DND-41 (cell line): Measurements from ENCODE around the gene ARMC12.

Experiments
- ATAC-seq: fragments of 200-7000 bp; cut with Tn5 transposase; 3 replicates; pipeline ENCODE4 v1.9.1; 2021; ENCODE audit warnings: low read depth; ENCODE audit not compliant: insufficient read depth
- DNase-seq: peaks from one replicate; pipeline ENCODE4 v3.0.0-alpha.2; 2020
- H2AFZ ChIP-seq: 2 replicates; pipeline ENCODE4 v1.6.0; 2012; ENCODE audit warnings: low read depth, low read length
- H3K27ac ChIP-seq: 2 replicates; pipeline ENCODE4 v1.5.1; 2012; ENCODE audit warnings: low read length, inconsistent platforms
- H3K27me3 ChIP-seq: fragments of 200-600 bp; sonication (generic); 2 replicates; pipeline ENCODE4 v1.6.0; 2012; ENCODE audit warnings: low read length, mild to moderate bottlenecking, inconsistent platforms; ENCODE audit not compliant: insufficient read depth, poor library complexity
- H3K36me3 ChIP-seq: 2 replicates; pipeline ENCODE4 v1.5.1; 2012; ENCODE audit warnings: low read length, inconsistent platforms; ENCODE audit not compliant: insufficient read depth
- H3K4me1 ChIP-seq: 2 replicates; pipeline ENCODE4 v1.5.1; 2012; ENCODE audit warnings: mild to moderate bottlenecking, low read length; ENCODE audit not compliant: insufficient read depth
- H3K4me2 ChIP-seq: 2 replicates; pipeline ENCODE4 v1.6.0; 2012; ENCODE audit warnings: mild to moderate bottlenecking, moderate library complexity, low read length, inconsistent platforms; ENCODE audit not compliant: insufficient read depth
- H3K4me3 ChIP-seq, 2 experiments: fragments of 200-600 bp in 1 of 2; shearing (Covaris generic) in 1 of 2; 2 replicates each; pipeline ENCODE4 v1.5.1; 2012 to 2016; ENCODE audit warnings: inconsistent platforms in 2 of 2, low read length in 2 of 2, mild to moderate bottlenecking in 2 of 2, low read depth in 1 of 2, moderate library complexity in 1 of 2
- H3K79me2 ChIP-seq: 2 replicates; pipeline ENCODE4 v1.6.0; 2012; ENCODE audit warnings: low read length, inconsistent platforms; ENCODE audit not compliant: insufficient read depth
- H3K9ac ChIP-seq: 2 replicates; pipeline ENCODE4 v1.6.0; 2012; ENCODE audit warnings: low read depth, mild to moderate bottlenecking, inconsistent platforms, low read length, moderate library complexity
- H3K9me3 ChIP-seq: 2 replicates; pipeline ENCODE4 v1.5.1; 2012; ENCODE audit warnings: low read length, moderate library complexity, mild to moderate bottlenecking, inconsistent platforms; ENCODE audit not compliant: insufficient read depth, severe bottlenecking
- H4K20me1 ChIP-seq: 2 replicates; pipeline ENCODE4 v1.6.0; 2012; ENCODE audit warnings: low read length; ENCODE audit not compliant: insufficient read depth
- EZH2 ChIP-seq: IDR thresholded peaks from 3 replicates; pipeline ENCODE4 v1.6.1; 2012; ENCODE audit warnings: borderline replicate concordance, low read depth, mild to moderate bottlenecking, moderate library complexity, low read length, inconsistent platforms; ENCODE audit not compliant: severe bottlenecking
- TF ChIP-seq, protein P1 (sequence below): IDR thresholded peaks from 2 replicates; pipeline ENCODE4 v1.5.1; 2012; ENCODE audit warnings: borderline replicate concordance, low read length, moderate library complexity, mild to moderate bottlenecking; ENCODE audit not compliant: poor library complexity, severe bottlenecking; ENCODE audit errors: extremely low read depth

The ARMC12 gene

DNA sequence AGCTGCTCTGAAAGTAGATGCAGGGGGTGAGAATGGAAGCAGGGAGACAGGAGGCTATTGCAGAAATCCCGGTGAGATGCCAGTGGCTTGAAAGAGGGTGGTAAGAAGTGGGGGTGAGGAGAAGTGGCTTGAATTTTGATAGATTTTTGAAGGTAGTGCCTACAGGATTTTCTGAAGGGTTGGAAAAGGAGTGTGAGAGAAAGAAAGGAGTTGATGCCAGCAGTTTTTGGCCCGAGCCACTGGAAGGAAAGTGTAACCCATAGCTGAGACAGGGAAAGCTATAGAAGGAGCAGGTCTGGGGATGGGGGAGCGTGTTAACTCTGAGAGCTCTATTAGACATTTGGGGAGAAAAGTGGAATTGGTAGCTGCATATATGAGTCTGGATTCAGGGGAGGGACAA, 9.7 kb downstream of the ARMC12 start:
- H3K4me3 ChIP-seq: no peak overlapping the region
- no peak overlapping the region for H3K9ac ChIP-seq
- H3K4me2 ChIP-seq: no peak overlapping the region
- H4K20me1 ChIP-seq: no peaks in the 10 kb centered on the region
- no peaks in the 10 kb centered on the region for H3K36me3 ChIP-seq
- TF ChIP-seq EZH2: no peak
- TF ChIP-seq, protein P1, sequence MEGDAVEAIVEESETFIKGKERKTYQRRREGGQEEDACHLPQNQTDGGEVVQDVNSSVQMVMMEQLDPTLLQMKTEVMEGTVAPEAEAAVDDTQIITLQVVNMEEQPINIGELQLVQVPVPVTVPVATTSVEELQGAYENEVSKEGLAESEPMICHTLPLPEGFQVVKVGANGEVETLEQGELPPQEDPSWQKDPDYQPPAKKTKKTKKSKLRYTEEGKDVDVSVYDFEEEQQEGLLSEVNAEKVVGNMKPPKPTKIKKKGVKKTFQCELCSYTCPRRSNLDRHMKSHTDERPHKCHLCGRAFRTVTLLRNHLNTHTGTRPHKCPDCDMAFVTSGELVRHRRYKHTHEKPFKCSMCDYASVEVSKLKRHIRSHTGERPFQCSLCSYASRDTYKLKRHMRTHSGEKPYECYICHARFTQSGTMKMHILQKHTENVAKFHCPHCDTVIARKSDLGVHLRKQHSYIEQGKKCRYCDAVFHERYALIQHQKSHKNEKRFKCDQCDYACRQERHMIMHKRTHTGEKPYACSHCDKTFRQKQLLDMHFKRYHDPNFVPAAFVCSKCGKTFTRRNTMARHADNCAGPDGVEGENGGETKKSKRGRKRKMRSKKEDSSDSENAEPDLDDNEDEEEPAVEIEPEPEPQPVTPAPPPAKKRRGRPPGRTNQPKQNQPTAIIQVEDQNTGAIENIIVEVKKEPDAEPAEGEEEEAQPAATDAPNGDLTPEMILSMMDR: no peak
- peaks cover 5% of the 10 kb centered on the region for H3K27me3 ChIP-seq
- H3K79me2 ChIP-seq: no peaks in the 10 kb centered on the region
- H3K27ac ChIP-seq: no peak overlapping the region
- peaks cover 5% of the 10 kb centered on the region for H3K9me3 ChIP-seq
- no peaks in the 10 kb centered on the region for H3K4me1 ChIP-seq
- no peak for DNase-seq
- no peak for ATAC-seq
- H2AFZ ChIP-seq: no peak overlapping the region

DNA sequence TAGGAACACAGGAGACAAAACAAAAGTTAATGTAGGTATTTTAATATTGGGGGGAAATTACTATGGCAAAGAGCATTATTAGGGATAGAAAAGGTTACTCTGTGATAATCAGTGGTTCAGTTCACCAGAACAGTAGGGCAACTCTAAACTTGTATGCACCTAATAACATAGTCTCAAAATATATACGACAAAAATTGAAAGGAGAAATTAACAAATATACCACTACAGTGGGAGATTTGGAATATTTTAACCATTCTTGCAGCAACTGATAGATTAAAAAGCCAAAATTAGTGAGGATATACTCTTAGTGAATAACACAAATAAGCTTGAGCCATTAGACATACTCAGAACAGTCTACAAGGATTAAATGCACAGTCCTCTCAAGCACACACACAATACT, 11.0 kb downstream of the ARMC12 start:
- ATAC-seq: no peak
- no peak for TF ChIP-seq EZH2
- TF ChIP-seq, protein P1: no peak
- Histone ChIP-seq H3K9ac (no peak overlapping the region), H3K4me2 (no peak overlapping the region), H4K20me1 (no peaks in the 10 kb centered on the region), H3K4me1 (no peaks in the 10 kb centered on the region), H3K9me3 (peaks cover 5% of the 10 kb centered on the region), H3K27me3 (peaks cover 5% of the 10 kb centered on the region), H3K27ac (no peak overlapping the region), H3K79me2 (no peaks in the 10 kb centered on the region), H3K36me3 (no peaks in the 10 kb centered on the region), H3K4me3 (no peak overlapping the region), H2AFZ (no peak overlapping the region)
- no peak for DNase-seq

DNA sequence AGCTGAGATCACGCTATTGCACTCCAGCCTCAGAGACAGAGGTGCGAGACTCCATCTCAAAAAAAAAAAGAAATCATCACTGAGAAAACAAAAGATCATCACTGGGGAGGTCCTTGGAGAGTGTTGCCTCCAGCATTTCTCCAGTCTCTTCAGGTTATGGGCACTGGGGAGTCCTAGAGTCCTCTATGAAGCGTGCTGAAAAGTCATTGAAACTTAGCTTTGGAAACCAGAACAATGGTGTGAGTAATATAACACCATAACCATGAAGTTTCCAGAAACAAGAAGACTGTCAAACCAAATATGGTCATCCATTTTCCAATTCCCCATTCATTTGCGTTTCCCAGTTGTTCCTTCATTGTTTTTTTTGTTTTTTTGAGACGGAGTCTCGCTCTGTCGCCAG, 13.7 kb downstream of the ARMC12 start:
- peaks cover 5% of the 10 kb centered on the region for H3K27me3 ChIP-seq
- H3K36me3 ChIP-seq: no peaks in the 10 kb centered on the region
- DNase-seq (no peak), ATAC-seq (no peak)
- TF ChIP-seq, protein P1: no peak
- no peak for TF ChIP-seq EZH2
- no peak overlapping the region for H2AFZ ChIP-seq
- H3K4me2 ChIP-seq: no peak overlapping the region
- H3K27ac ChIP-seq: no peak overlapping the region
- no peaks in the 10 kb centered on the region for H4K20me1 ChIP-seq
- H3K9ac ChIP-seq: no peak overlapping the region
- H3K79me2 ChIP-seq: no peaks in the 10 kb centered on the region
- no peaks in the 10 kb centered on the region for H3K4me1 ChIP-seq
- peaks cover 5% of the 10 kb centered on the region for H3K9me3 ChIP-seq
- H3K4me3 ChIP-seq: no peak overlapping the region

DNA sequence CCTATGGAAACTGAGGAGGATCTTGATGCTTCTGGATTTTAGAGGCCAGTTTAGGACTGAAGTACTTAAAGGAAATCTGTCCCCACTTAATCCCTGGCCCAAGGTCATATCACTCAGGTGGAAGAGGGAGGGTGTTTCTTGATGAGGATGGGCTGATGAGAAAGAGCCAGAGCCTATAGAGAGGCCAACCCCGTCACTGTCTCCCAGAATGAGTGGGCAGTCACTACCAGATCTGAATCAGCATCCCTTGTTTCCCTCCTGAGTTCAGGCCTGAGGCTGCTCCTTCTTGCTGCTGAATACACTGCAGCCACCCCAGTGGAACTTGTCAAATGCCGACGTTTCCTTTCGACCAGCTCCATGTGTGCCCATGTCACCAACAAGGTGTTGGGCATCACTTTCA, 14.8 kb downstream of the ARMC12 start:
- no peak overlapping the region for H3K9ac ChIP-seq
- TF ChIP-seq EZH2: no peak
- TF ChIP-seq, protein P1: no peak
- H3K4me2 ChIP-seq: no peak overlapping the region
- H3K9me3 ChIP-seq: peaks cover 5% of the 10 kb centered on the region
- H3K4me1 ChIP-seq: no peaks in the 10 kb centered on the region
- no peaks in the 10 kb centered on the region for H3K79me2 ChIP-seq
- H2AFZ ChIP-seq: no peak overlapping the region
- H4K20me1 ChIP-seq: no peaks in the 10 kb centered on the region
- no peaks in the 10 kb centered on the region for H3K36me3 ChIP-seq
- no peak overlapping the region for H3K4me3 ChIP-seq
- DNase-seq: no peak
- peaks cover 5% of the 10 kb centered on the region for H3K27me3 ChIP-seq
- no peak for ATAC-seq
- no peak overlapping the region for H3K27ac ChIP-seq
